SH-SY5Y (cell line): ENCODE measurements around the gene CDCA5.

Experiments used
- GATA2 ChIP-seq: IDR thresholded peaks from 2 replicates; pipeline ENCODE4 v1.6.1; 2011; ENCODE audit warnings: mild to moderate bottlenecking, low read depth, low read length
- GATA3 ChIP-seq: IDR thresholded peaks from 2 replicates; pipeline ENCODE4 v1.6.1; 2011; ENCODE audit warnings: low read depth, mild to moderate bottlenecking, low read length, moderate library complexity

The CDCA5 gene

DNA sequence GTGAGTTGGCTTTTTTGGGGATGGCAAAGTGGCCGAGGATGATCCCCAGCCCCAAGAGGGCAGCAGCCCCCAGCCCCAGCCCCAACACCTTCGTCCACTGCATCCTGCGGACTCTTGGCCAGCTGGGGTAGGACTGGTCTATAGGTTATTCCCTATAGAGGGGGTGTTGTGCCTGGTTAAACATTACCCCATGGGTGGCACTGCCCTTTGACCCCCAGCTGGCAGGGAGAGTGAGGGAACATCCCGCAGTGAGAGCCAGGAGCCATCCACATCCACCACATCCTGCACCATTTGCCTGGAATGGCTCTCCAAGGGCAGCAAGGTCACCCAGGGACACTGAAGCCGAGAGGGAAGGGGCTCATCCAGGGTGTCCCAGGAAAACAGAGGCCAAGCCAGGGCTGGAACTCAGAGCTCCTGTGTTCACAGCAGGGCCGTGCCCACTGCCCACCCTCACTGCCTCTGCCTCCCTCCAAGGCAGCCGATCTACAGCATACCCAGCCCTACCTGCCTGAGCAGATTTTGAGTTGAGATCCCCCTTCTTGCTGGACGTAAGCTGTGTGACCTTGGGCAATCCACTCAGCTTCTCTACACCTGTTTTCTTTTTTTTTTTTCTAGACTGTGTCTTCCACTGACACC, 25.3 kb downstream of the CDCA5 start, which contains the start of gene NAALADL1:
Gene NAALADL1, minus strand, starts transcription at position 135 of the 636 bp plus-strand sequence. Its CDS starts 32 bp downstream, at position 103.
- TF ChIP-seq GATA3 (no peak), GATA2 (no peak)

- TF ChIP-seq GATA3 (no peak), GATA2 (no peak)
Measured at GRCh38 chr11:65058012-65058411, 25.8 kb downstream of the CDCA5 start.

- no peak for TF ChIP-seq GATA3
- TF ChIP-seq GATA2: no peak
Measured at GRCh38 chr11:65057526-65057925, 26.3 kb downstream of the CDCA5 start.

DNA sequence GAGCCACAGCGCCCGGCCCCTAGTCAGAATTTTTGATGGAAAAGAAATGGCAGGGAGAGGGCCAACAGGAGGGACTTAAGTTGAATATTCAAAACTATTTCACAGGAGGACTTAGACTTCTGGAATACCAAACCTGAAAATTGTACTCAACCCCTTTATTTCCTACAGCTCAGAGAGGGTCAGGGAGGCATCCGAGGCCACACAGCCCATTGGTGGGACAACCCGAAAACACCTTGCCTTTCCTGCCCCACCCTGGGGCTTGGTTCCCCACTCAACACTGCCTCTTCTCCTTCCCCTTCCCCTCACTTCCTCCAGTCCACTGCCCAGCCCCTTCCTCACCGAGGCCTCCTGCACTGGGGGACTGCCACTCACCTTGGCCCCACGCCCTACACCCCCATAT, 26.8 kb downstream of the CDCA5 start:
- TF ChIP-seq GATA3: no peak
- no peak for TF ChIP-seq GATA2

GRCh38 chr11:65055538-65055937, 28.3 kb downstream of the CDCA5 start:
- TF ChIP-seq GATA3: no peak
- TF ChIP-seq GATA2: no peak

GRCh38 chr11:65053827-65054508, 29.9 kb downstream of the CDCA5 start:
- TF ChIP-seq GATA2 (no peak), GATA3 (no peak)

DNA sequence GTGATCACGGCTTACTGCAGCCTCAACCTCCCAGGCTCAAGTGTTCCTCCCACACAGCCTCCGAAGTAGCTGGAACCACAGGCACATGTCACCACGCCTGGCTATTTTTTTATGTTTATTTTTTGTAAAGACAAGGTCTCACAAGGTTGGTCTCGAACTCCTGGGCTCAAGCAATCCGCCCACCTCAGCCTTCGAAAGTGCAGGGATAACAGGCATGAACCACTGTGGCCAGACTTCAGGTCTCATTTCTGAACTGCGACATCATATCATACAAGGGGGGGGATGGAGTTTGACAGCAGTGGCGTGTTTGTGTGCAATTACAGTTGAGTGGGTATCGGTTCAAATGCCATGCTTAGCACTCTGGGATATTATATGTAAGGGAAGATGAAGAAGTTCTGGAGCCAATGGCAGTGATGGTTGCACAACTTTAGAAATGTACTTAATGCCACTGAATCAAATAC, 32.4 kb downstream of the CDCA5 start:
- no peak for TF ChIP-seq GATA2
- TF ChIP-seq GATA3: no peak

DNA sequence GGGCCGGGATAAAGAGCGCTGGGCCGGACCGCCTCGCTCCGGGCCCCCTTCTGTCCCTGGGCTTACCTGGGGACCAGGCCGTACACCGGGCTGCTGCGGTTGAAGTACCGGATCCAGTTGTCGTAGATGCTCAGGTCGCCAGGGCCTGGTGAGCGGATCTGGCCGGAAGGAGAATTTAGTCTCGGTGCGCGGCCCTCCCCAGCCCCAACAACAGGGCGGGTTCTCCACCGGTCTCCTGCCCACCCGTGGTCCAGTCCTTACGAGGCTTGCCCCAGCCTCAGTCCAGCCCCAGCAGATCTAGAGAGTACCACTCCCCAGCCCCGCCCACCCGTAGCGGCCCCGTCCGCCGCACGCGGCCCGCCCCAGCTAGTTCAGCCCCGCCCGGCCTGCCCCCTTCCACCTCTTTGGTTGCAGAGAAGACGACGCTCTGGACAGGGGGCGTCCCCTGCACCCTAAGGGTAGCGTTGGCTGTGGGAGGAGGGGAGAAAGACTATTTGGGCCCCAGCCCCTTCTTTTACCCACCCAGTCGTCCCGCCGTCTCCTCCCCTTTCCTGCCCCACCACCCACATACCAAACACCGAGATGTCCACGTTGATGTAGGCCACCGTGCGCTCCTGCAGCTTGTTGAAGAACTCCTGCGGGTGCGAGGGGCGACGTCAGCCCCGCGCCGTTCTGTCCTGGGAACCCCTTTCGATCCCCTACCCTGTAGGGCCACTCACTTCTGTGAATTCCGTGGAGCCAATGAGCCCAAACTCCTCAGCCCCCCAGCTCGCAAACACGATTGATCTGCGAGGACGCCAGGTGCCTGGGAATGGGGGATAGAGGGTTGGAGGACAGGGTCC, 36.0 kb downstream of the CDCA5 start:
- no peak for TF ChIP-seq GATA2
- no peak for TF ChIP-seq GATA3

DNA sequence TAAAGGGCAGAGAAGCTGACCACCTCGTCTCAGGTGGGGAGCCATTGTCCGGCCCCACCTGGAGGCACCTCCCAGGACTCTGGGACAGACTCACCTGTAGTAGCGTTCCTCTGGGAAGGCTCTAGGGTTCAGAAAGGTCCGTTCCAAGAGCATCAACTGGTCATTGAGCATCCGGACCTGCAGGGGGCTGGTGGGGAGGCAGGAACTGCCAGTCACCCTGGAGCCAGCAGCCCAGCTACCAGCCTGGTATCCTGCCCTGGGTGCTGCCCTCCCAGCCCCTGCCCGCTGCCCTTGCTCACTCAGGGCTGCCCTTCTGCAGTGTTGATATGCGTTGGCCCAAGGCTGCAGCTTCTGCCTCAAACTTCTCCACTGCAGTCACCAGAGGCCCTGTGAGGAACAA, 38.1 kb downstream of the CDCA5 start:
- TF ChIP-seq GATA3 (no peak), GATA2 (no peak)

- TF ChIP-seq GATA3: no peak
- no peak for TF ChIP-seq GATA2
Measured at GRCh38 chr11:65045061-65045460, 38.8 kb downstream of the CDCA5 start.

DNA sequence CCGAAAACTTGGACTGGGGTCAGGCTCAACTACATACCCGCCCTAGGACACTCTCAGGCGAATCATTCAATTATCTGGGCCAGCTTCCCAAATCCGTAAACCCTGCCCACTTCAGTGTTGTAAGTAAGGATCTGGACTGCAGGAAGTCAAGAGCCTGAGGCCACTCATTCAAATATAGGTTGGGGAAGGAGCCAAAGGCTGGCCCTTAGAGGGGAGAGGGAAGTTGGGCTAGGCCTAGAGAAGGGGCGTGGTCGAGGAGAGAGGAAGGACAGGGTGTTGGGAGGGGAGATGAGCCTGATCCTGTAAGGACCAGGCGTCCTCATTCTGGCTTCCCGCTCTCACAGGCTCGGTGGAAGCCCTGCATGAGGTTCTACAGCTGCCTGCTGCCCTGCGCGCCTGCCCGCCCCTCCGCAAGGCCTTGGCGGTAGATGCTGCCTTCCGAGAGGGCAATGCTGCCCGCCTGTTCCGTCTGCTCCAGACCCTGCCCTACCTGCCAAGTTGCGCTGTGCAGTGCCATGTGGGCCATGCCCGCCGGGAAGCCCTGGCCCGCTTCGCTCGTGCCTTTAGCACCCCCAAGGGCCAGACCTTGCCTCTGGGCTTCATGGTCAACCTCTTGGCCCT, 39.8 kb downstream of the CDCA5 start:
- no peak for TF ChIP-seq GATA2
- TF ChIP-seq GATA3: no peak

- TF ChIP-seq GATA2 (no peak), GATA3 (no peak)
Measured at GRCh38 chr11:65042891-65043290, 40.9 kb downstream of the CDCA5 start.

DNA sequence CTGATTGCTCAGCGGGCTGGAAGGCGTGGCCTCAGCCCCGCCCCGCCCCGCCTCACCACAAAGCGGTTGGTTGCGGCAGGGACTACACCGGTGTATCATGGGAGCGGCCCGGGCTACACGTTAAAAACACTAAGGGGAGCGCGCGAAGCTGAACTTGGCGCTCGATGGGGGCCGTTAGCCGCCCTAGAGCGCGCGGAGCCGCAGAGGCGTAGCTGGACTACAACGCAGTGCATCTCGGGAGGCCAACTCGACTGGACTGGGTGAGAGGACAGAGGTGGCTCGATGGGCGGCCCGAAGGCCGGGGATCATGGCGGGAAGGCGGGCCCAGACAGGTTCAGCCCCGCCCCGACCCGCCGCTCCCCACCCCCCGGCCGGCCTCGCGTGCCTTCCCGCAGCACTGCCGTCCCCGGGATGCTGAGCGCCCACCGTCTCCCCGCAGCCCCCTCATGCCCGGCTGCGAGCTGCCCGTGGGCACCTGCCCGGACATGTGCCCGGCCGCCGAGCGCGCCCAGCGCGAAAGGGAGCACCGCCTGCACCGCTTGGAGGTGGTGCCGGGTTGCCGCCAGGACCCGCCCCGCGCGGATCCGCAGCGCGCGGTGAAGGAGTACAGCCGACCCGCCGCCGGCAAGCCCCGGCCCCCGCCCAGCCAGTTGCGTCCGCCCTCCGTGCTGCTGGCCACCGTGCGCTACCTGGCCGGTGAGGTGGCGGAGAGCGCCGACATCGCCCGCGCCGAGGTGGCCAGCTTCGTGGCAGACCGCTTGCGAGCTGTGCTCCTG, 42.8 kb downstream of the CDCA5 start, which contains the start of gene SAC3D1:
Gene SAC3D1, plus strand, starts transcription at position 364 of the 776 bp plus-strand sequence. Its CDS starts 83 bp downstream, at position 447.
- TF ChIP-seq GATA3 (no peak), GATA2 (no peak)
